GM18517 (cell line): ENCODE results near the gene WDR88.
"Not testable (repeated sequence)": the region's sequence is repeated elsewhere in the genome, so short reads cannot be mapped to it uniquely, and the experiment has no call there.

Source experiments
- ATAC-seq: cut with Tn5 transposase; IDR thresholded peaks from one replicate; pipeline ENCODE4 v1.9.1; 2021; ENCODE audit warnings: mild to moderate bottlenecking, moderate library complexity; ENCODE audit not compliant: unreplicated experiment

WDR88 gene

GRCh38 chr19:33168528-33168927, 36.6 kb downstream of the WDR88 start:
- ATAC-seq, result no peak

DNA sequence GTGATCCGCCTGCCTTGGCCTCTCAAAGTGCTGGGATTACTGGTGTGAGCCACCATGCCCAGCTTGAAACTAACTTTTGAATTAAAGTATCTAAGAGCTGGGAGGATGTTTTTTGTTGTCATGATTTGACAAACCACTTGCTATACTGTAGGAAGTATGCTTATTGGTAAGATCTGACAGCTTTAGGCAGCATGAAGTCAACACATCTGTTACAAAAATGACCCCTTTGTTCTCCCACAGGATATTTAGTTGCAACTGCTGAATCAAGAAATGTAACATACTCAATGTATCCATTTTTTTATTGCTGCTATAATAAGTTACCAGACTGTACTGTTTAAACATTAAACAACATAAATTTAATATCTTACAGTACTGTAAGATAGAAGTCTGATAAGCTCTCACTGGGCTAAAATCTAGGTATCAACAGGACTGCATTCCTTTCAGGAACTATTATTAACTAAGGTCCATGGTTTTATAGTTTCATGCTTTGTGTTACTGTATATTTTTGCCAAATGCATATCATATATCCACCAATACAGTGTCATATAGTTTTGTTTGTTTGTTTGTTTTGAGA, 39.4 kb downstream of the WDR88 start:
- no peak for ATAC-seq

GRCh38 chr19:33171916-33172359, 40.0 kb downstream of the WDR88 start:
- ATAC-seq, result no peak

DNA sequence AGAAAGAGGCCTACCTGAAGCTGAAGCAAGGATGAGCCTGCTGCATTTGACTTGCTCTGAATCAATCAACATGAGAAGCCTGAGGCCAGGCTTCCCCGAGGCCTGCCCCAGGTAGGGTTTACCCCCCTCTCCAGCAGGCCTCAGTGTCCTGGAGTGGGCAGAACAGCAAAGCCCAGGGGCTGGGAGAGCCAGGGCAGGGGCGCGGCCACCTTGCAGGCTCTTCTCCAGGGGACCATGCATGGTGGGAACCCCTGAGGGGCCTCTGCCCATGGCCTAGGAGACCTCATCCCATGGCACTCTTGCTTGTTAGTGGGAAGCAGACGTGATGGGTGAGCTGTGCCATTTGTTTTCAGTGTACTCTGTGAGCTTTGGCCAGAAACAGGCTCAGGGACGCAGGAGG, 42.3 kb downstream of the WDR88 start:
- no peak for ATAC-seq

- no peak for ATAC-seq
These were observed 43.4 kb downstream of the WDR88 start for GRCh38 chr19:33175156-33175782.

GRCh38 chr19:33175886-33176669, 44.2 kb downstream of the WDR88 start:
- no peak for ATAC-seq

DNA sequence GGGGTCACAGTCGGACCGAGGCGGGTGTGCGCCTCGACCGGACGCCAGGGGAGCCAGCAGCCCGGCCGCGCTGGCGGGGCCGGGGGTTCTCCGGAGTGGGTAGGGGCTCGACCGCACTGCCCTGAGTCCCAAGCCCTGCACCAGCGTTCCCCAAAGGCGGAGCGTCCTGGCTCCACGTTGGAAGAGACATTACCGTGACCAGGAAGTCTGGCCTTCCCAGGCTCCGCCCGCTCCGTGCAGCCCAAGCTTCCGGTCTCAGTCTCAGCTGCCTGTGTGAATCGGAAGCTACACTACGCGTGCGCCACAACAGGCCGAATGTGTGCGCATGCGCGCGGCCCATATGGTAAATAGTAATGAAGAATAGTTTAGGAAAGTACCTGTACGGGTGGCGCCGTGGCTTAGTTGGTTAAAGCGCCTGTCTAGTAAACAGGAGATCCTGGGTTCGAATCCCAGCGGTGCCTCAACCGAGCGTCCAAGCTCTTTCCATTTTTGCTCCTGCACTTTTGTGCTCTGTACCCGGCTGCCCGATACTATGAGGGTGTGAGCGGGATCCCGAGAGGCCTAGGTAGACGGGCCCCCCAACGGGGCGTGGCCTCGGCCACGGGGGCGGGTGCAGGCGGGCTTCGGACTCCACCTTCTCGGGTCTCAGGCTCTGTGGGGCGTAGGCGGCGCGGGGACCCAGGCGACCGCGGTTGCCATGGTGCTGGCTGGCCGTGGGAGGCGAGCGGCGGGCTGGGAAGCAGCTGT, 44.9 kb downstream of the WDR88 start:
- ATAC-seq, result peak; percentile 85

DNA sequence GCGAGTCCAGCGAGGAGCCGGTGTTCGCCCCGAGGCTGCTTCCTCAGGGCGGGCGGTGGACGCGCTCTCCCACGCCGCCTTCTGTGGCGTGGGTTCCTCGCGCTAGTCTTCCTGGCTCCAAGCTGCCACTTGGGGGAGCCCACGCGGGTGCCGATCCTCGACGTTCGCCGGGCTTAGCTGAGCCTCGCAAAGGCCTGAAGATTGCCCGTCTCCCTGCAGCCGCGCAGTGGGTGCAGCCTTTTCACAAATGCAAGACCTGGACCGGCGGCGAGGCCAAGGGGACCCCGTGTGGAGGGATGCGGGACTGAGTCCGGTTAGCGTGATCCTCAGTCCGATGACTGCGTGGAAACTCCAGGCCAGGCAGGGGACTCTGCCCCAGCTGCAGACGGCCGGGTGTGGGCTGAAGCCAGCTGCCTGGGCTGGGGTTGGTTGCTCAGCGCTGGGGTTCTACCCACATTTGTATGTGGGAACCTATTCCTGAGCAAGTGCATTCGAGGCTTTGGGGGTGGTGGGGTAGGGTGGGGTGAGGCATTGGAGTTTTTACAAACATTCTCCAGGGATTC, 45.6 kb downstream of the WDR88 start:
- no peak for ATAC-seq

GRCh38 chr19:33186431-33187182, 54.7 kb downstream of the WDR88 start:
- ATAC-seq, result no peak

GRCh38 chr19:33187183-33187540, 55.2 kb downstream of the WDR88 start:
- no peak for ATAC-seq

DNA sequence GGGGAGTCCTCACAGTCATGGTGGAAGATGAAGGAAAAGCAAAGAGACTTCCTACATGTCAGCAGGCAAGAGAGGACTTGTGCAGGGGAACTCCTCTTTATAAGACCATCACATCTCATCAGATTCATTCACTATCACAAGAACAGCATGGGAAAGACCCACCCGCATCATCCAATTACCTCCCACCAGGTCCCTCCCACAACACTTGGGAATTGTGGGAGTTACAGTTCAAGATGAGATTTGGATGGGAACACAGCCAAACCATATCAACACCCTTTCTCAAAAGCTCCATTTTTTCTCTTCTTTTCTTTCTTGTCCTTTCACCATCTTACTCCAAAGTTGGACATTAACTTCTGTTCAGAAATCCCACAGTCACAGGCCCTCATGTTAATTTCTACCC, 57.5 kb downstream of the WDR88 start:
- no peak for ATAC-seq

DNA sequence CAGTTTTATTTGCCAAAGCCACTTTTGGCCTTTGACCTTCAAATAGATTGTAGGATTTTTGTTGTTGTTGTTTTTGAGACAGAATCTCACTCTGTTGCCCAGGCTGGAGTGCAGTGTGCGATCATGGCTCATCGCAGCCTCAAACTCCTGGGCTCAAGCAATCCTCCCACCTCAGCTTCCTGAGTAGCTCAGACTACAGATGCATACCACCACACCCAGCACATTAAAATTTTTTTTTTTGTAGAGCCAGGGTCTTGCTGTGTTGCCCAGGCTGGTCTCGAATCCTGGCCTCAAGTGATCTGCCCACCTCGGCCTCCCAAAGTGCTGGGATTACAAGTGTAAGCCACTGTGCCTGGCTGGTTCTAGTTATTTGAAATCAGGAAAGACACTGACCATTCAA, 59.2 kb downstream of the WDR88 start:
- not testable (repeated sequence) for ATAC-seq

DNA sequence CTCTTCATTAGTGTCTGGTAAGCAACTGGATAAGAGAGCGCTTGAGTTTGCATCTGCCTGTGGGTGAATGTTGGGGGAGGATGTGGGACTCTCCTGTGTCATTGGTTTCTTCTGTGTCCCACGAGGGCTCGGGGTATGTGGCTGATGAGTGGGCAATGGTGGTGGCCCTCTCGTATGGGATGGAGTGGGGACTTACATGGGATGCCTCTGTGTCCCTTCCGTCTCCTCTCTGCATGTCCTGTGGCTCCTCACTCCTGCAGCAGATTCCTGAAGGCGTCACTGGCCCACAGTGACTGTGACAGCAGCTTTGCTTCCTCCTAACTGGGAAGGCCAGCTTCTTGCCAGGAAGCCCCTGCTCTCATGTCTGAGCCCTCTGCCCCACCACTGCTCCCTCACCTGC, 59.6 kb downstream of the WDR88 start:
- no peak for ATAC-seq

GRCh38 chr19:33192010-33192409, 60.1 kb downstream of the WDR88 start:
- ATAC-seq, result no peak

- no peak for ATAC-seq
These were observed 61.5 kb downstream of the WDR88 start for GRCh38 chr19:33193269-33193864.

- ATAC-seq, result no peak
These were observed 62.0 kb downstream of the WDR88 start, which contains the start of gene LRP3 for GRCh38 chr19:33193865-33194362. Gene LRP3 (plus strand): TSS chr19:33194330. CDS start chr19:33194786, 456 bp downstream.

GRCh38 chr19:33194532-33194885, 62.6 kb downstream of the WDR88 start:
- ATAC-seq, result no peak

- no peak for ATAC-seq
These were observed 63.2 kb downstream of the WDR88 start for GRCh38 chr19:33194886-33195644.
